Endothelial cell of umbilical vein (primary cell): Measurements from ENCODE around the gene LIMK2. TPM values are rescaled to one million over a fixed set of nuclear protein-coding genes. Genes with fewer than 3 reads are reported as not detected.

Experiments
- BruUV-seq: library from RNA; stranded (reverse); fragments of 400-500 nt; replicated peaks from 2 replicates; lab custom pipeline; 2021; lab: Mats Ljungman, UMichigan
- CTCF ChIA-PET: fragments of 300-600, 350-600 bp; sonication (Branson Sonifier 250); formaldehyde crosslinking; loops from one replicate; lab custom pipeline; 2021; ENCODE audit warnings: antibody characterized with exemption, inconsistent platforms; lab: Charles Lee
- POLR2A ChIA-PET: fragments of 300-600, 350-600 bp; sonication (Branson Sonifier 250); formaldehyde crosslinking; loops from one replicate; lab custom pipeline; 2021; ENCODE audit warnings: antibody characterized with exemption, inconsistent platforms; lab: Charles Lee
- DNase-seq: peaks from one replicate; pipeline ENCODE4 v3.0.0-alpha.2; 2011; ENCODE audit warnings: low read depth, low spot score
- FAIRE-seq: peaks from 2 replicates; lab custom pipeline; 2011; peaks lifted over from hg19 to GRCh38; lab: Jason Lieb, UNC
- H2AFZ ChIP-seq: 2 replicates; pipeline ENCODE4 v1.6.0; 2012; ENCODE audit warnings: low read depth, low read length, control low read depth, inconsistent platforms
- H3K27ac ChIP-seq: 2 replicates; pipeline ENCODE4 v1.5.1; 2011; ENCODE audit warnings: low read depth, mild to moderate bottlenecking, control low read depth, low read length, moderate library complexity; ENCODE audit not compliant: insufficient read depth
- H3K27me3 ChIP-seq, 2 experiments: 2 replicates each; pipeline versions ENCODE4 v1.6.0 to v1.6.1; 2011; ENCODE audit warnings: low read length in 2 of 2, mixed read lengths in 1 of 2; ENCODE audit not compliant: control insufficient read depth in 2 of 2, insufficient read depth in 2 of 2
- H3K36me3 ChIP-seq, 2 experiments: 2 replicates in 1 of 2; 3 replicates in 1 of 2; pipeline ENCODE4 v1.5.1; 2011; ENCODE audit warnings: low read length in 2 of 2, mild to moderate bottlenecking in 1 of 2, moderate library complexity in 1 of 2; ENCODE audit not compliant: control insufficient read depth in 2 of 2, insufficient read depth in 2 of 2; ENCODE audit errors: extremely low read depth in 1 of 2
- H3K4me1 ChIP-seq: 3 replicates; pipeline ENCODE4 v1.5.1; 2011; ENCODE audit warnings: mild to moderate bottlenecking, low read length; ENCODE audit not compliant: control insufficient read depth, insufficient read depth; ENCODE audit errors: extremely low read depth
- H3K4me2 ChIP-seq: 2 replicates; pipeline ENCODE4 v1.6.1; 2011; ENCODE audit warnings: low read length, control low read depth, mixed read lengths; ENCODE audit not compliant: insufficient read depth
- H3K4me3 ChIP-seq, 3 experiments: fragments of 200-600 bp in 1 of 3; sonication (generic), shearing (Covaris generic) in 1 of 3; replicated peaks in 1 of 3; 2 replicates each; pipeline ENCODE4 v1.5.1; 2011 to 2016; ENCODE audit warnings: control low read depth in 3 of 3, low read length in 3 of 3, mild to moderate bottlenecking in 2 of 3, inconsistent platforms in 1 of 3, low read depth in 1 of 3, moderate library complexity in 1 of 3; ENCODE audit not compliant: insufficient read depth in 1 of 3
- H3K79me2 ChIP-seq: 2 replicates; pipeline ENCODE4 v1.6.0; 2012; ENCODE audit warnings: low read length, inconsistent platforms; ENCODE audit not compliant: control insufficient read depth, insufficient read depth
- H3K9ac ChIP-seq: replicated peaks from 2 replicates; pipeline ENCODE3; 2011; ENCODE audit warnings: low read length, control low read depth; ENCODE audit not compliant: insufficient read depth; ENCODE audit errors: extremely low read depth
- H3K9me1 ChIP-seq: replicated peaks from 3 replicates; pipeline ENCODE4 v1.6.0; 2011; ENCODE audit warnings: mild to moderate bottlenecking, low read length; ENCODE audit not compliant: control insufficient read depth, insufficient read depth; ENCODE audit errors: extremely low read depth
- H3K9me3 ChIP-seq: replicated peaks from 2 replicates; pipeline ENCODE4 v1.5.1; 2012; ENCODE audit warnings: low read length, inconsistent platforms; ENCODE audit not compliant: control insufficient read depth, insufficient read depth
- H4K20me1 ChIP-seq: replicated peaks from 2 replicates; pipeline ENCODE3; 2011; ENCODE audit warnings: mild to moderate bottlenecking, low read length; ENCODE audit not compliant: control insufficient read depth, insufficient read depth; ENCODE audit errors: extremely low read depth
- CTCF ChIP-seq, 2 donors: IDR thresholded peaks; 1 replicate in 1 of 2; 2 replicates in 1 of 2; pipeline ENCODE4 v1.5.1; 2011; ENCODE audit warnings: low read length in 2 of 2, mild to moderate bottlenecking in 2 of 2, moderate library complexity in 2 of 2, control low read depth in 1 of 2, inconsistent platforms in 1 of 2, low read depth in 1 of 2; ENCODE audit not compliant: insufficient read depth in 1 of 2; ENCODE audit errors: extremely low read depth in 1 of 2
- EZH2 ChIP-seq: IDR thresholded peaks from 2 replicates; pipeline ENCODE4 v1.6.1; 2012; ENCODE audit warnings: borderline replicate concordance, low read depth, mild to moderate bottlenecking, moderate library complexity, low read length, inconsistent platforms; ENCODE audit not compliant: severe bottlenecking
- FOS ChIP-seq: IDR thresholded peaks from 2 replicates; pipeline ENCODE4 v1.6.1; 2011; ENCODE audit warnings: mild to moderate bottlenecking, low read length, moderate library complexity, borderline replicate concordance; ENCODE audit not compliant: insufficient read depth
- GATA2 ChIP-seq: IDR thresholded peaks from 2 replicates; pipeline ENCODE4 v1.7.0; 2011; ENCODE audit warnings: low read depth, mild to moderate bottlenecking, moderate library complexity, mixed read lengths, low read length; ENCODE audit not compliant: insufficient read length, insufficient read depth
- JUN ChIP-seq: IDR thresholded peaks from 2 replicates; pipeline ENCODE4 v1.6.1; 2011; ENCODE audit warnings: borderline replicate concordance, low read depth; ENCODE audit not compliant: insufficient read length, insufficient read depth
- MAX ChIP-seq: IDR thresholded peaks from 2 replicates; pipeline ENCODE4 v1.6.1; 2011; ENCODE audit not compliant: insufficient read depth, insufficient read length
- MYC ChIP-seq: IDR thresholded peaks from one replicate; pipeline ENCODE4 v1.6.1; 2011; ENCODE audit warnings: mild to moderate bottlenecking, low read depth, low read length
- POLR2A ChIP-seq: IDR thresholded peaks from 2 replicates; pipeline ENCODE4 v1.6.1; 2012; ENCODE audit warnings: low read depth, mild to moderate bottlenecking, control low read depth, low read length
- POLR2AphosphoS5 ChIP-seq: IDR thresholded peaks from 2 replicates; pipeline ENCODE4 v1.6.1; 2012; ENCODE audit warnings: low read depth, mild to moderate bottlenecking, control low read depth, low read length, moderate library complexity; ENCODE audit not compliant: insufficient read depth
- dilution Hi-C: fragments of 300-500 bp; cut with MboI; formaldehyde crosslinking; loops from one replicate; pipeline ENCODE4 v1.15.0; 2019; ENCODE audit warnings: low sequenced_read_pairs; ENCODE audit not compliant: extremely low pct_ligation_motif_present
- intact Hi-C: fragments of 100-400 bp; cut with micrococcal nuclease; formaldehyde crosslinking; loops from one replicate; pipeline ENCODE4 v1.10.0; 2022
- polyA plus RNA-seq, 4 experiments: library from polyadenylated mRNA; depleted of rRNA in 3 of 4; stranded (reverse) in 3 of 4; unstranded in 1 of 4; fragments of >200 nt; gene quantifications; 2 replicates each; pipeline versions ENCODE4 v1.2.1 to v1.2.3, GENCODE V29; 2011 to 2012; ENCODE audit warnings: missing spikeins in 1 of 4
- total RNA-seq: library from RNA; stranded (reverse); gene quantifications from 2 replicates; pipeline ENCODE4 v1.2.3, GENCODE V29; 2021

The LIMK2 gene
- total and polyA plus RNA-seq, 2 donors (not counting 3 experiments of a cell fraction or from before 2014, with no cell fraction given): 23.2 to 76.7 TPM

- no peaks in the 10 kb centered on the region for H3K9me1 ChIP-seq
- H3K27ac ChIP-seq: no peak overlapping the region
- dilution Hi-C loops: no loop called here
- DNase-seq: no peak
- peaks cover 0 to 13% of the 10 kb centered on the region in 2 experiments for H3K36me3 ChIP-seq
- no peaks in the 10 kb centered on the region for H4K20me1 ChIP-seq
- intact Hi-C loops: no loop called here
- ChIA-PET POLR2A (no interaction called here), CTCF (no interaction called here)
- H3K27me3 ChIP-seq: no peaks in the 10 kb centered on the region
- no peak for FAIRE-seq
- no peak overlapping the region for H3K9ac ChIP-seq
- TF ChIP-seq EZH2 (no peak), MYC (no peak), MAX (no peak), JUN (no peak), FOS (no peak), POLR2AphosphoS5 (no peak), POLR2A (no peak), GATA2 (no peak), CTCF (IDR thresholded peaks at IDR 0.05; ENCODE audit: extremely low read depth in 1 of 2, insufficient read depth in 1 of 2, low read depth in 1 of 2, low read length in 2 of 2) (no peak)
- no TSS peak for BruUV-seq
- no peak overlapping the region for H2AFZ ChIP-seq
- H3K4me1 ChIP-seq: peaks cover 42% of the 10 kb centered on the region
- H3K4me2 ChIP-seq: no peak overlapping the region
- no peaks in the 10 kb centered on the region for H3K9me3 ChIP-seq
- no peak overlapping the region for H3K4me3 ChIP-seq
- H3K79me2 ChIP-seq: no peaks in the 10 kb centered on the region
Measured at GRCh38 chr22:31287818-31288495, 75.9 kb downstream of the LIMK2 start.
